Neuronal stem cell (in vitro differentiated cells): ENCODE measurements around the gene TTC9.

Experiments used
- DNase-seq: peaks from one replicate; pipeline ENCODE4 v3.0.0-alpha.2; 2013; ENCODE audit warnings: low spot score
- H2AFZ ChIP-seq: one replicate; pipeline ENCODE4 v1.6.1; 2013; ENCODE audit warnings: mild to moderate bottlenecking, low read length, inconsistent platforms
- H2AK5ac ChIP-seq: 2 replicates; pipeline ENCODE4 v1.6.1; 2013; ENCODE audit warnings: low read depth, mild to moderate bottlenecking, inconsistent platforms, low read length, moderate library complexity, mixed read lengths
- H2BK120ac ChIP-seq: 2 replicates; pipeline ENCODE4 v1.6.1; 2013; ENCODE audit warnings: low read depth, mild to moderate bottlenecking, inconsistent platforms, low read length, moderate library complexity, mixed read lengths
- H2BK12ac ChIP-seq: one replicate; pipeline ENCODE4 v1.6.1; 2013; ENCODE audit warnings: low read length, inconsistent platforms
- H2BK15ac ChIP-seq: 2 replicates; pipeline ENCODE4 v1.6.1; 2013; ENCODE audit warnings: mild to moderate bottlenecking, low read length, inconsistent platforms, mixed read lengths
- H2BK5ac ChIP-seq: one replicate; pipeline ENCODE4 v1.6.1; 2013; ENCODE audit warnings: inconsistent platforms, mild to moderate bottlenecking, low read length, moderate library complexity
- H3K14ac ChIP-seq: one replicate; pipeline ENCODE4 v1.6.1; 2013; ENCODE audit warnings: low read length, inconsistent platforms
- H3K18ac ChIP-seq: 2 replicates; pipeline ENCODE4 v1.6.1; 2013; ENCODE audit warnings: low read length, inconsistent platforms
- H3K23ac ChIP-seq: 2 replicates; pipeline ENCODE4 v1.6.1; 2013; ENCODE audit warnings: low read depth, mild to moderate bottlenecking, mixed read lengths, low read length, inconsistent platforms; ENCODE audit not compliant: poor library complexity
- H3K27ac ChIP-seq: replicated peaks from 3 replicates; pipeline ENCODE4 v1.5.1; 2013; ENCODE audit warnings: low read length, inconsistent platforms
- H3K27me3 ChIP-seq, 3 experiments: 2 replicates each; pipeline ENCODE4 v1.6.1; 2013; ENCODE audit warnings: low read length in 3 of 3, mild to moderate bottlenecking in 2 of 3, inconsistent platforms in 1 of 3, low read depth in 1 of 3, mixed read lengths in 1 of 3, moderate library complexity in 1 of 3; ENCODE audit not compliant: control insufficient read depth in 3 of 3, insufficient read depth in 3 of 3
- H3K36me3 ChIP-seq, 2 donors: replicated peaks in 1 of 2; 2 replicates each; pipeline ENCODE4 v1.6.1; 2013; ENCODE audit warnings: low read length in 2 of 2; ENCODE audit not compliant: control insufficient read depth in 2 of 2, insufficient read depth in 2 of 2
- H3K4ac ChIP-seq: 2 replicates; pipeline ENCODE4 v1.6.1; 2013; ENCODE audit warnings: inconsistent platforms, mild to moderate bottlenecking, low read length, moderate library complexity
- H3K4me1 ChIP-seq, 2 donors: 1 replicate in 1 of 2; 2 replicates in 1 of 2; pipeline ENCODE4 v1.6.1; 2013; ENCODE audit warnings: low read length in 2 of 2, low read depth in 1 of 2; ENCODE audit not compliant: control insufficient read depth in 2 of 2, insufficient read depth in 1 of 2
- H3K4me2 ChIP-seq: one replicate; pipeline ENCODE4 v1.6.1; 2013; ENCODE audit warnings: mild to moderate bottlenecking, low read length, inconsistent platforms; ENCODE audit not compliant: insufficient read depth, poor library complexity, severe bottlenecking
- H3K4me3 ChIP-seq, 2 donors: 2 replicates each; pipeline ENCODE4 v1.5.1; 2013; ENCODE audit warnings: low read length in 2 of 2, mild to moderate bottlenecking in 2 of 2, inconsistent platforms in 1 of 2, moderate library complexity in 1 of 2
- H3K79me1 ChIP-seq: one replicate; pipeline ENCODE4 v1.6.1; 2013; ENCODE audit warnings: low read depth, mild to moderate bottlenecking, inconsistent platforms, low read length, moderate library complexity
- H3K9ac ChIP-seq: one replicate; pipeline ENCODE4 v1.6.1; 2013; ENCODE audit warnings: mild to moderate bottlenecking, low read depth, low read length, inconsistent platforms; ENCODE audit not compliant: poor library complexity
- H3K9me3 ChIP-seq, 2 donors: replicated peaks in 1 of 2; 2 replicates each; pipeline versions ENCODE3 to v1.6.1; 2013; ENCODE audit warnings: low read length in 2 of 2, mild to moderate bottlenecking in 2 of 2, inconsistent platforms in 1 of 2, low read depth in 1 of 2, mixed read lengths in 1 of 2, moderate library complexity in 1 of 2; ENCODE audit not compliant: control insufficient read depth in 2 of 2, insufficient read depth in 1 of 2
- H4K8ac ChIP-seq: one replicate; pipeline ENCODE4 v1.6.1; 2013; ENCODE audit warnings: low read depth, mild to moderate bottlenecking, inconsistent platforms, low read length, moderate library complexity
- H4K91ac ChIP-seq: one replicate; pipeline ENCODE4 v1.6.1; 2013; ENCODE audit warnings: low read length, low read depth, mild to moderate bottlenecking, inconsistent platforms; ENCODE audit not compliant: poor library complexity
- WGBS, 2 donors: extraction: QIAGEN DNeasy Blood & Tissue Kit; methylation state at CpG; one replicate each; pipeline ENCODE4 v1.1.7; 2013; ENCODE audit warnings: missing lambda C conversion rate in 2 of 2, mixed read lengths in 1 of 2; ENCODE audit not compliant: insufficient read length in 2 of 2, insufficient replicate concordance in 1 of 2; ENCODE audit errors: extremely low coverage in 2 of 2; 5-methylcytosine and 5-hydroxymethylcytosine counted together

TTC9 gene

DNA sequence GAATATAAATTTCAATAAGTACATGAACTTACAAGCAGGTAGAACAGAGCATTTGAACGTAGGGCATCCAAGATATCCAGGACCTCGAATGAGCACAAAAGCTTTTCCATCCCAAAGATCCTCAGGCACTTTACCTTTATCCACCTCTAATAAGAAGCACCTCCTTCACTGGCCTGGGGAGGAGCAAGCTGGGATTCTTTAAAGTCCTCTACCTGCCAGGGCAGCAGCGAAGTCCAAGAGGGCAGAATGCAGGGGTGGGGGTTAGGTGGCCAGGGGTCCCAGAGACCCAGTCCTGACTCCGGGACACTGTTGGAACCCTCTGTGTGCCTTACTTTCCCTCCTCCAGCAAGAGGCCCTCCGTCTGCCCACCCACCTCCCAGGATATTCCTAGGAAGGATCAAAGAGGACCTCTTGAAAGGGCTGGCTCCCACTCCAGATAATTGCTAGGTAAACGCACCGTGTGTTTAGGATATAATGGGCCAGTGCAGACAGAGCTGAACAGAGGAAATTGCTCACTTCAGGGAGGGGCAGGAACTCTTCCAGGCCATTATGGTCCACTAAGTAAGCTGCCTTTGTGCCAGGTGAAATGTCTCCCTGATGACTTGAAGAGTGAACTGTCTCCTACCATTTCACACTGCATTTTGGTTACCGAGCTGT lies 68.1 kb downstream of the TTC9 start:
- no CpG with 5 or more reads among the region's 8 CpGs for WGBS, 2 donors
- Histone ChIP-seq H3K18ac (peak overlapping the region; percentile 45), H3K14ac (no peak overlapping the region), H3K9ac (no peak overlapping the region), H2BK12ac (no peak overlapping the region), H3K4me2 (no peak overlapping the region), H3K9me3 (no peaks in the 10 kb centered on the region), H3K4ac (no peak overlapping the region), H4K8ac (no peak overlapping the region), H2BK15ac (no peak overlapping the region), H3K79me1 (no peaks in the 10 kb centered on the region), H2BK5ac (no peak overlapping the region), H2BK120ac (no peak overlapping the region), H2AFZ (no peak overlapping the region), H2AK5ac (no peak overlapping the region), H3K4me3 (no peak overlapping the region), H3K27ac (no peak overlapping the region), H3K4me1 (peaks cover 0 to 7% of the 10 kb centered on the region in 2 donors), H3K23ac (no peak overlapping the region), H4K91ac (no peak overlapping the region), H3K36me3 (no peaks in the 10 kb centered on the region), H3K27me3 (peaks cover 0 to 6% (median 0%) of the 10 kb centered on the region in 3 experiments)
- no peak for DNase-seq

DNA sequence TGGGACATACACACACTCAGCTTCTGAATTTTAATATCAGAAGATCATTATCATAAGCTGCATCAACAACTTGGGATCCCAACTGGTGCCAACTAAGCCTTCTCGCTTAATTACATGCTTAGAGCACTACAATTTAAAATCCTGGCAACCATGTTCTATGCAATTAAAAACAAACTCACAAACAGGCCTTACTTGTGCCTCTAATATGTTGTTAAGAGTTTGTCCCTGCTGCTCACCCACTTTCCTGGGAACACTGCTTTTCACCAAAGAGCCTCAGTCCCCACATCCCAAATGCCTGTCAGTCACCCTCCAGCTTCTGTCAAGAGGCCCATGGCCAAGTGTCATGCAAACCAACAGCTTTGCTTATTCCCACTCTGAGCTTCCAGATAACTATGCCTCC lies 69.7 kb downstream of the TTC9 start:
- H3K4me2 ChIP-seq: no peak overlapping the region
- H4K91ac ChIP-seq: no peak overlapping the region
- H2AK5ac ChIP-seq: no peak overlapping the region
- no peak overlapping the region for H3K18ac ChIP-seq
- H3K4me1 ChIP-seq: peaks cover 0 to 3% of the 10 kb centered on the region in 2 donors
- no peak overlapping the region for H2BK120ac ChIP-seq
- no peak overlapping the region for H3K9ac ChIP-seq
- no peaks in the 10 kb centered on the region for H3K36me3 ChIP-seq
- H2BK15ac ChIP-seq: no peak overlapping the region
- H3K4me3 ChIP-seq: no peak overlapping the region
- H2BK12ac ChIP-seq: no peak overlapping the region
- no peak overlapping the region for H4K8ac ChIP-seq
- no peaks in the 10 kb centered on the region for H3K9me3 ChIP-seq
- WGBS, 2 donors: no CpG with 5 or more reads among the region's 1 CpG
- peaks cover 0 to 6% (median 0%) of the 10 kb centered on the region in 3 experiments for H3K27me3 ChIP-seq
- no peak overlapping the region for H3K23ac ChIP-seq
- H3K14ac ChIP-seq: no peak overlapping the region
- no peaks in the 10 kb centered on the region for H3K79me1 ChIP-seq
- H2BK5ac ChIP-seq: no peak overlapping the region
- H2AFZ ChIP-seq: no peak overlapping the region
- H3K4ac ChIP-seq: no peak overlapping the region
- no peak overlapping the region for H3K27ac ChIP-seq
- no peak for DNase-seq

DNA sequence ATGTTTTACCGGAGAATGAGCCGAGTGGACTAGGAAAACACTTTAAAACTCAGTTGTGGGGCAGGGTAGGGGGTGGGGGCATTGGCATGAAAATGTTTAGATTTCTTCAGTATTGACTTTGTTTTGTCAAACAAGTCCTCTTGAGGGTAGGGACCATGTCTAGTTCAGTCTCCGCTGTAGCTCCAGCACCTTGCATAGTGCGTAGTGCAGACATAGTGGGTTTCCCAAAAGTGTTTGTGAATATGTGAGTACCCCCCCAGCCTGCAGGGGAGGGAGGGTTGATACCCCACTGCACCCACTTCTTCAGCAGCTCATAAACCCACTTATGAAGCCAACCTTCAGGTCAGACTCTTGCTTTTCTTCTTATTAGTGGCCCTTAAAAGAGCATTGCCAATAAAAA lies 71.4 kb downstream of the TTC9 start:
- Histone ChIP-seq H2BK15ac (no peak overlapping the region), H2BK5ac (no peak overlapping the region), H3K4me1 (peaks cover 0 to 3% of the 10 kb centered on the region in 2 donors), H3K9me3 (no peaks in the 10 kb centered on the region), H2AFZ (peak overlapping the region; percentile 84), H3K18ac (no peak overlapping the region), H4K91ac (no peak overlapping the region), H2AK5ac (no peak overlapping the region), H3K14ac (no peak overlapping the region), H2BK120ac (no peak overlapping the region), H3K4me3 (no peak overlapping the region), H3K4me2 (no peak overlapping the region), H3K79me1 (no peaks in the 10 kb centered on the region), H3K4ac (no peak overlapping the region), H3K23ac (no peak overlapping the region), H3K27me3 (peaks cover 0 to 6% (median 0%) of the 10 kb centered on the region in 3 experiments), H3K27ac (no peak overlapping the region), H3K36me3 (no peaks in the 10 kb centered on the region), H2BK12ac (no peak overlapping the region), H3K9ac (no peak overlapping the region), H4K8ac (no peak overlapping the region)
- no CpG with 5 or more reads among the region's 4 CpGs for WGBS, 2 donors
- DNase-seq: no peak

DNA sequence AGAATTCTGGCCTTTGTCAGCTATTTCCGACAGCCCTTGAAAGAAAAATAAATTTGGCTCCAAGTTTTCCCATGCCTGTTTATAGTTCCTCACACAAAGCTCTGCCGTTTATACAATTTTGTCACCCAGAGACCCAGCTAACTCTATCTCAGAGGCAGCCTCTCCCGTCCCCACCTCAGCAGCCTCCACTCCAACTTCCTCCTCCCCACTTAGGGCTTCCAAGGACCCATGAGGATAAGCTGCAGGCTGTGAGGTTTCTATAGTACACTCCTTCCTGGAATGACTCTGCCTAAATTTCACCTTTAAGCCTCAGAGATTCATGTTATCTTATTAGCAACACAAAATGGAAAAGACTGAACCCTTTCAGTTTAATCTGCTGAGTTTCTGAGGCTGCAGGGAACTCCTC lies 71.8 kb downstream of the TTC9 start:
- Histone ChIP-seq H3K79me1 (no peaks in the 10 kb centered on the region), H2AK5ac (no peak overlapping the region), H2AFZ (peak overlapping the region; percentile 84), H2BK15ac (no peak overlapping the region), H3K9ac (no peak overlapping the region), H3K9me3 (no peaks in the 10 kb centered on the region), H3K4me1 (peaks cover 2 to 3% of the 10 kb centered on the region in 2 donors), H3K23ac (no peak overlapping the region), H4K8ac (no peak overlapping the region), H3K14ac (no peak overlapping the region), H2BK5ac (no peak overlapping the region), H3K4me3 (no peak overlapping the region), H3K4me2 (no peak overlapping the region), H2BK12ac (no peak overlapping the region), H3K27ac (no peak overlapping the region), H2BK120ac (no peak overlapping the region), H3K27me3 (peaks cover 0 to 6% (median 0%) of the 10 kb centered on the region in 3 experiments), H3K18ac (no peak overlapping the region), H3K36me3 (no peaks in the 10 kb centered on the region), H4K91ac (no peak overlapping the region), H3K4ac (no peak overlapping the region)
- DNase-seq: no peak
- no CpG with 5 or more reads among the region's 3 CpGs for WGBS, 2 donors
